Endometrium (tissue), 2 donors: ENCODE data around the gene USH1C.

Experiments used
- FAIRE-seq: peaks from 2 replicates; lab custom pipeline; 2012; peaks lifted over from hg19 to GRCh38; lab: Jason Lieb, UNC
- donor health status: control.
- donor health status: control.

Gene USH1C

GRCh38 chr11:17544181-17544622 is at the start of gene USH1C:
Gene USH1C (minus strand): TSS chr11:17544416. CDS start chr11:17544307, 109 bp downstream.
- no peak for FAIRE-seq

- no peak for FAIRE-seq
Observed at GRCh38 chr11:17593466-17594245, 49.4 kb upstream of the USH1C start.

GRCh38 chr11:17591293-17591692 is 47.1 kb upstream of the USH1C start:
- no peak for FAIRE-seq

GRCh38 chr11:17590463-17590862 is 46.2 kb upstream of the USH1C start:
- no peak for FAIRE-seq

GRCh38 chr11:17588721-17589120 is 44.5 kb upstream of the USH1C start:
- no peak for FAIRE-seq

- no peak for FAIRE-seq
Observed at GRCh38 chr11:17588166-17588565, 44.0 kb upstream of the USH1C start.

- FAIRE-seq, result no peak
Observed at GRCh38 chr11:17585911-17586695, 41.9 kb upstream of the USH1C start.

- FAIRE-seq, result no peak
Observed at GRCh38 chr11:17581732-17582053, 37.5 kb upstream of the USH1C start.

GRCh38 chr11:17581036-17581731 is 37.0 kb upstream of the USH1C start:
- no peak for FAIRE-seq

GRCh38 chr11:17580271-17580670 is 36.1 kb upstream of the USH1C start:
- FAIRE-seq, result no peak

GRCh38 chr11:17579451-17579850 is 35.2 kb upstream of the USH1C start:
- no peak for FAIRE-seq

- FAIRE-seq, result no peak
Observed at GRCh38 chr11:17578958-17579357, 34.7 kb upstream of the USH1C start.

- FAIRE-seq, result no peak
Observed at GRCh38 chr11:17578296-17578695, 34.1 kb upstream of the USH1C start.

GRCh38 chr11:17575431-17576425 is 31.5 kb upstream of the USH1C start:
- FAIRE-seq, result no peak

GRCh38 chr11:17574141-17575091 is 30.2 kb upstream of the USH1C start:
- no peak for FAIRE-seq

- FAIRE-seq, result no peak
Observed at GRCh38 chr11:17573526-17573925, 29.3 kb upstream of the USH1C start.

- no peak for FAIRE-seq
Observed at GRCh38 chr11:17572791-17573460, 28.7 kb upstream of the USH1C start.

GRCh38 chr11:17572359-17572690 is 28.1 kb upstream of the USH1C start:
- FAIRE-seq, result no peak

- FAIRE-seq, result no peak
Observed at GRCh38 chr11:17571431-17572358, 27.5 kb upstream of the USH1C start.
